ENCODE measurements around the gene REG1A. TPM values are rescaled to one million over a fixed set of nuclear protein-coding genes. Genes with fewer than 3 reads are reported as not detected.

The REG1A gene
- total RNA-seq, 4 donors from 2014 or later: 0.45 TPM; not detected in 3

DNA sequence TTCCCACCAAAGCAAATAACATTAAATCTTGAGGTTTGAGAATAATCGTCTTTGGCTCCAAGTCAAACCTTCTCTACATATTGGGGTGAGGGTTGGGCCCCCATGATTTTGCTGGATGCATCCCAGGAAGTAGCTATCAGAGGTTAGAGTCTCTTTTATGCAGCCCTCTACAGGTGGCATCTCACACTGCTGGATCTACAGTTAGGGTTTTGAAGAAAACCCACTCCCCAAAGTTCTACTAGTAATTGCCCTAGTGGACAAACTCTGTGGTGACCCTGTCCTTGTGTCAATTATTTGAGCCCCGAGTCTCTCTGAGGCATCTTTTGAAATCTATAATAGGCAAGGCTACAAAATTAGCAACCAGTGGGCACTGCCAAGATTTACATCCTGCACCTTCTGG, 15.0 kb upstream of the REG1A start:
- WGBS: 92% methylated on average over 2 of the region's 2 CpGs
- intact Hi-C loops (cut with DNase I): no loop called here

DNA sequence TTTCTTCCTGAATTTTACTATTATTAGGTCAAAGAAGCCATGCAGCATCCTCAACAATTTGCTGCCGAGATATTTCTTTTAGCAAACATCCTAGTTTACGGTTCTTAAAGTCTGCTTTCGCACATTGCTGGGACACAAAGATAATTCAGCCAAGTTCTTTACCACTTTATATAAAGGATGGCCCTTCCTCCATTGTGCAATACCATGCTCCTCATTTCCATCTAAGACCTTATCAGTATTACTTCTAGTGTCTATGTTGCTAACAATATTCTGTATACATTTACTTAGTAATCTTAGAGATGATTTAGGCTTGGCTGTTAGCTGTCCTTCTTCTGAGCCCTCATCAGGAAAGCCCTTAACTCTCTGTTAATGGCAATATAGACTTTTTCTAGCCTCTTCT, 8.0 kb upstream of the REG1A start:
- no peaks in the 10 kb centered on the region for H3K4me1 ChIP-seq
- H3K9me3 ChIP-seq: no peaks in the 10 kb centered on the region
- TF ChIP-seq POLR2AphosphoS5 (IDR thresholded peaks at IDR 0.05): no peak
- TF ChIP-seq, protein P1, sequence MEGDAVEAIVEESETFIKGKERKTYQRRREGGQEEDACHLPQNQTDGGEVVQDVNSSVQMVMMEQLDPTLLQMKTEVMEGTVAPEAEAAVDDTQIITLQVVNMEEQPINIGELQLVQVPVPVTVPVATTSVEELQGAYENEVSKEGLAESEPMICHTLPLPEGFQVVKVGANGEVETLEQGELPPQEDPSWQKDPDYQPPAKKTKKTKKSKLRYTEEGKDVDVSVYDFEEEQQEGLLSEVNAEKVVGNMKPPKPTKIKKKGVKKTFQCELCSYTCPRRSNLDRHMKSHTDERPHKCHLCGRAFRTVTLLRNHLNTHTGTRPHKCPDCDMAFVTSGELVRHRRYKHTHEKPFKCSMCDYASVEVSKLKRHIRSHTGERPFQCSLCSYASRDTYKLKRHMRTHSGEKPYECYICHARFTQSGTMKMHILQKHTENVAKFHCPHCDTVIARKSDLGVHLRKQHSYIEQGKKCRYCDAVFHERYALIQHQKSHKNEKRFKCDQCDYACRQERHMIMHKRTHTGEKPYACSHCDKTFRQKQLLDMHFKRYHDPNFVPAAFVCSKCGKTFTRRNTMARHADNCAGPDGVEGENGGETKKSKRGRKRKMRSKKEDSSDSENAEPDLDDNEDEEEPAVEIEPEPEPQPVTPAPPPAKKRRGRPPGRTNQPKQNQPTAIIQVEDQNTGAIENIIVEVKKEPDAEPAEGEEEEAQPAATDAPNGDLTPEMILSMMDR (IDR thresholded peaks at IDR 0.05): no peak
- no peak for TF ChIP-seq EP300 (IDR thresholded peaks at IDR 0.05)
- TF ChIP-seq POLR2A (IDR thresholded peaks at IDR 0.05; ENCODE audit: low read depth): no peak
- no peaks in the 10 kb centered on the region for H3K36me3 ChIP-seq
- H3K27ac ChIP-seq (replicated peaks in 1 of 4): no peak overlapping the region
- intact Hi-C loops (cut with DNase I): no loop called here
- H3K27me3 ChIP-seq: no peaks in the 10 kb centered on the region
- 94% methylated on average over 3 of the region's 3 CpGs for WGBS
- DNase-seq (ENCODE audit: extremely low spot score): no peak
- H3K4me3 ChIP-seq: no peak overlapping the region

More for the DNA sequence above, 15.0 kb upstream of the REG1A start:
- Histone ChIP-seq H3K27me3 (no peaks in the 10 kb centered on the region), H3K9me3 (peaks cover 0 to 11% (median 4%) of the 10 kb centered on the region in 4 donors), H3K36me3 (no peaks in the 10 kb centered on the region), H3K4me1 (no peaks in the 10 kb centered on the region), H3K27ac (replicated peaks in 1 of 4) (no peak overlapping the region), H3K4me3 (no peak overlapping the region)
- DNase-seq (ENCODE audit: extremely low spot score): no peak
- TF ChIP-seq EP300 (IDR thresholded peaks at IDR 0.05): no peak
- TF ChIP-seq POLR2AphosphoS5 (IDR thresholded peaks at IDR 0.05): no peak
- TF ChIP-seq POLR2A (IDR thresholded peaks at IDR 0.05; ENCODE audit: low read depth): no peak
- TF ChIP-seq, protein P1 (IDR thresholded peaks at IDR 0.05): no peak

DNA sequence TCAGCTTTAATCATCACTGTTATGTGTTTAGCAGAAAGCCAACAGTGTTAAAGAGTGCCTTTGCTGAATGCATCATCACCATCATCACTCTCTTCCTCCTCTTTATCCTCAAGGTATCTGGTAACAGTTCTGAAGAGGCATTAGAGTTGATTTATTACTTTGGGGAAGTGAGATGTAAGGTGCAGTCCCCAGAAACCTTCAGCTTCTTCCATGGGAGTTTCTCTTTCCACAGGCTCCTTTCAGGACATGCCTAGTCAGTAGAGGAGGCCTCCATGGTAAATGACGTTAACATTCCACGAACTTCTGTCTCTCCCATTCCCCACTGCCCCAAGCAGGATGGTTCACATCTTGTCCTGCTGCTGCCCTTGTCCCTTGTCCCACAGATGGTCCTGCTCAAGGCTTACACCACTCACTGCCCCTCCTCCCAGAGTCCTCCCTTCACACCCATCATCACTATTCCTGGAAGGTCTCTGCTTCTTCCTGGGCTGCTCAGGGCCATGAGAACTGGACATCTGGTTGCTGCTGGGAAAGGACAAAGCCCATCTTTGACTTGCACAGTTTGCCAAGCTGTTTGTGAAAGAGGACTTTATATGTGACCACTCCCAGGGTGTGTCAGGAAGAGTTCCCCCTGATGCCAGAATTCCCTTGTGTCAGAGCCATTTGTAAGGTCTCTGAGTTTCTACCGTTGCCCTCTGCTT, 5.3 kb upstream of the REG1A start:
- 67% methylated on average over 3 of the region's 3 CpGs for WGBS
- DNase-seq (ENCODE audit: extremely low spot score): peak; percentile 90
- H3K9me3 ChIP-seq: no peaks in the 10 kb centered on the region
- H3K4me1 ChIP-seq: no peaks in the 10 kb centered on the region
- no peak overlapping the region for H3K4me3 ChIP-seq
- intact Hi-C loops (cut with DNase I): no loop called here
- TF ChIP-seq, protein P1 (IDR thresholded peaks at IDR 0.05): no peak
- TF ChIP-seq POLR2A (IDR thresholded peaks at IDR 0.05; ENCODE audit: low read depth) (no peak), EP300 (IDR thresholded peaks at IDR 0.05) (no peak), POLR2AphosphoS5 (IDR thresholded peaks at IDR 0.05) (no peak)
- no peak overlapping the region for H3K27ac ChIP-seq (replicated peaks in 1 of 4)
- no peaks in the 10 kb centered on the region for H3K36me3 ChIP-seq
- H3K27me3 ChIP-seq: no peaks in the 10 kb centered on the region

DNA sequence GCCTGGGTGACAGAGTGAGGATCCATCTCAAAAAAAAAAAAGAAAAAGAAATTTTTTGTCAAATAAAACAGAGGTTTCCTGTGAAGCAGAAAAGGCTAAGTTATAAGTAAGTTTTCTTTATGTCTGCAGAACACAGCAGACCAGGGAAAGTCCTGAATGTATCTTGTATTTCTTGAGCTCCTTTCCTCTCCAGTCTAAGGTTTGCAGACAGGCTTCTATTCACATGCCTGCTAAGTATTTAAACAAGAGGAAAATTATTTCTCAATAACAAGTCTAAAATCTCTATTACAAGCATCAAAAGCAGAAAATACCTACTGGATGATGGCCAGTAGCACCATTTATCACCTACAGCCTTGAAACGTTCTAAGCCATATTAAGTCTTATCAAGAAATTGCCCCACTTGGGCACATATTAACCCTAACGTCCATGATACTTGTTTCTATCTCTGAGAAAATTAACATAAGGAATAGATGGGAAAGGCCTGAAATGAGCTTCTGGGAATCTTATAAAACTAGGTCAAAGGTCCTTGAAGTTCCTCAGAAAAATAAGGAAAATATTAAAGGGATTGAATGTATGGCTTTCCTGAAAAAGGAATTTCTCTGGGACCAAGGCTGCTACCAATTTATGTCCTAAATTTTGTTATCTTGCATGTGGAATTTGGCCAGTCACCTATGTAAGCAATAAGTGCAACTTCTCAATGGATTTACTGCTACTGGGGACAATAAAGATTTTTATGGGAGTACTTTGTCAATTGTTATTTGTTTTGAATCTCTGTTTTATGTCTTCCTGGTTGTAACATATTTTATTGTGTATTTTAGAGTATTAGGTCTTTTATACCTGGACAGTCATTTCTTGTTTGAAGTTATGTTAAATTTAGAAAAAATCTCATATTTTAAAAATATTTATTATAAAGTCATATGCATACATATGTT, 3.0 kb upstream of the REG1A start:
- intact Hi-C loops (cut with DNase I): no loop called here
- Histone ChIP-seq H3K9me3 (no peaks in the 10 kb centered on the region), H3K4me1 (no peaks in the 10 kb centered on the region), H3K27ac (replicated peaks in 1 of 4) (no peak overlapping the region), H3K4me3 (no peak overlapping the region), H3K36me3 (no peaks in the 10 kb centered on the region), H3K27me3 (no peaks in the 10 kb centered on the region)
- no peak for TF ChIP-seq POLR2AphosphoS5 (IDR thresholded peaks at IDR 0.05)
- TF ChIP-seq EP300 (IDR thresholded peaks at IDR 0.05): no peak
- TF ChIP-seq, protein P1 (IDR thresholded peaks at IDR 0.05): no peak
- no peak for TF ChIP-seq POLR2A (IDR thresholded peaks at IDR 0.05; ENCODE audit: low read depth)
- DNase-seq (ENCODE audit: extremely low spot score): no peak
- 64% methylated on average over 2 of the region's 2 CpGs for WGBS
